Measurements from ENCODE around the gene CLEC10A. TPM values are rescaled to one million over a fixed set of nuclear protein-coding genes. Genes with fewer than 3 reads are reported as not detected.

CLEC10A gene
- not detected in 2 replicates for total RNA-seq

GRCh38 chr17:7079581-7080455 lies at the start of gene CLEC10A:
Gene CLEC10A (minus strand): TSS chr17:7080251. CDS start chr17:7078812, 1,439 bp downstream.

DNA sequence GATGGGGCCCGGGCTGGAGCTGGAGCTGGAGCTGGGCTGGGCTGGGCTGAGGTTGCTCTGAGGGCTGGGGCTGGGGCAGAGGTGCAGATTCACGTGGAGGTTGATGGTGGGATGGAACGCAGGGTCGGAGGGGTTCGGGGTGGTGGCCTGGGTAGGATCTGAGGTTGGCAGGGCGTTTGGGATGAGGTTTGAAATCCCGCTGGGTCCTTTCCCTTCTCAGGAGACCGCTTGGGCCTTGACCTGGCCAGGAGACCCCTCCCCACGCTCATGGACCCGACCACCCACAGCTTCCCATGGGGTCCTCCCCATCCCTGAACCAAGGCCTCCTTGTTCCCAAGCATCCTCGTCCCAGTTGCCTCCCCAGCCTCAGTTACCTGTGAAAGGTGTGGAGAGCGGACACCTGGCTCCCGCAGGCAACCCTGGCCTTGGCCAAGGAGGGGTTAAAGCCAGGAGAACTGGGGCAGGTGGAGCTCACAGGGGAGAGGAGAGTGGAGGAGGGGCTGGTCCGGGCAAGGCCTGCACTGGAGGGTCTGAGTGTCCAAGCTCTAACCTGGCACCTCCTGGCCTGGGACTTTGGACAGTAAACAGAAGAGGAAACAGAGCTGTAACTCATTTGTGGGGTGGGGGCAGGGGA lies 34.3 kb upstream of the CLEC10A start, which contains the start of gene ASGR2:
Gene ASGR2, minus strand, starts transcription at position 582 of the 634 bp plus-strand sequence. CDS start 582 bp downstream, outside the sequence.

DNA sequence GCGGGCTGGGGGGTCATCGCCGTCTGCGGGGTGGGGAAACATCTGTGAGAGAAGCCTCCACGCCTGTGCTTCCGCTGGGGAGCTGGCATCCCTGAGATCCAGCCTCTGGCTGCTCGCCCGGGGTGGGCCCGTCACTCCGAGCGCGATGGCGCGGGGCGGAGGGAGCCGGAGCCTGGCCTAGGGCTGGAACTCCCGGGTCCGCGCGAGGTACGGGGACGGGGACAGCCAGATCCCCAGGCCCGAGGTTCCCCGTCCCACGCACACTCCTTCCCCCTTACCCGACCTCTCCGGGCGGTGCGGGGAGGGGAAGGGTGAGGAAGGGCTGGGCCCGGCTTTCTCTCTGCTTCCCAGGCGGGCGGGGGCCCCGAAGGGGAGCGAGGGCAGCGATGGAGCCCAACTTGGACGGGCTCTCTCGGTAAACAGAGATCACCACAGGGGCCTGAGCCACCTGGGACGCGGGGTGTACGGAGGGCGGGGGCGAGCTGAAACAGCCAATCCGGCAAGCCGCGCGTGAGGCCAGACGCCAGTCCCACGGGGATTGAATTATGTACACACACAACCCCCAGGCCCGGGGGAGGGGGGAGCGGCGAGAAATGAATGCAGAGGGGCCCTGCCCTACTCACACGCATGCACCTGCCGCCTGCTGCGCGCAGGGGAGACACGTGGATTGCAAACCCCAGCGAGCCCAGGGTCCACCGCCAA lies 36.4 kb downstream of the CLEC10A start, which contains the start of gene SLC16A11:
Gene SLC16A11, minus strand, starts transcription at position 596 of the 702 bp plus-strand sequence. Its CDS starts 579 bp downstream, at position 17.

DNA sequence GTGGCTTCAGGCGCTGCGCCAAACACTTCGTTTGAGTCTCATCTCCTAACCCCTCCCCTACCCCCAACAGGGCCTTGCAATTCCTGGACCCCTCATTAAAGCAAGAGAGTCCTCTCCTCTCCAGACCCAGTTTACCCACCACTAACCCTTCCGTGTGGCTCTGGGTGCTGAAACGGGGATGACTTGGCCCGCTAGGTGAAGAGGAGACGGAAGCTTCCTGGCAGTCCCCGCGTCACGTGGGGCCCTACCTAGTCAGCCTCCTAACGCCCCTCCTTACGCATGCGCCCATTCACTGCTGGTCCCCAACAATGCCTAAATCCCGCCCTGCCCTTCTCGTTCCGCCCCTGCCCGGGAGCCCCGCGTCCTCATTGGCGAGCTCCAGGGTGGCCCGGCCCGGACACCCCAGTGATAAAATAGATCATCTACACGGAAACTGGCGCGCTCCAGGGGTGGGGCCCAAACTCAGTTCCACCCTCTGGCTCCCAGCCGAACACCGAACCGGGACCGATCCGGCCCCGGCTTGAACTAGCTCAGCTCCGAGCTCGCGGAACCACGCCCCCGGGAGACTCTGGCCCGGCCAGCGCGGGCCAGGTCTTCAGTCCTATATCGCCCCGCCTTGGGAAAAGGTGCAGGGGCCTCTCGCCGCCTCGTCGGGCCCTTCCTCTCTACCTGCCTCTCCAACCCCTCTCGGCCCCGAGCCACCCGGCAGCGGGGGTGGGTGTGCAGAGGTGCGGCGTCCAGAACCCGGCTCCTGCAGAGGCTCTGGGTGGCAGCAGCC lies 44.3 kb downstream of the CLEC10A start, which contains the start of gene SLC16A13:
Gene SLC16A13, plus strand, starts transcription at position 425 of the 778 bp plus-strand sequence. CDS start 368 bp downstream, outside the sequence.

Other genes with a start within 250 kb of the CLEC10A start
- not detected in 2 replicates for gene TEKT1, start 248.5 kb downstream of the CLEC10A start, total RNA-seq
- 0.75 TPM in 1 of 2 replicates, not detected in the other for gene ALOX12, start 84.2 kb downstream of the CLEC10A start, total RNA-seq
- gene RNASEK, start 67.6 kb downstream of the CLEC10A start, total RNA-seq: 22.7 and 29.7 TPM in 2 replicates
- 0.11 and 0.50 TPM in 2 replicates for gene BCL6B, start 57.2 kb downstream of the CLEC10A start, total RNA-seq
- gene SLC16A13, start 44.2 kb downstream of the CLEC10A start, total RNA-seq: 1.00 and 1.7 TPM in 2 replicates
- 0.11 and 0.12 TPM in 2 replicates for gene SLC16A11, start 36.2 kb downstream of the CLEC10A start, total RNA-seq
- gene ASGR2, start 34.6 kb upstream of the CLEC10A start, total RNA-seq: not detected in 2 replicates
- gene ASGR1, start 99.1 kb upstream of the CLEC10A start, total RNA-seq: 1.3 and 1.4 TPM in 2 replicates
- gene DLG4, start 139.6 kb upstream of the CLEC10A start, total RNA-seq: 15.9 and 19.2 TPM in 2 replicates
- gene ACADVL, start 139.7 kb upstream of the CLEC10A start, total RNA-seq: 162 and 238 TPM in 2 replicates
- gene DVL2, start 154.3 kb upstream of the CLEC10A start, total RNA-seq: 95.3 and 99.5 TPM in 2 replicates
- gene PHF23, start 159.2 kb upstream of the CLEC10A start, total RNA-seq: 42.5 and 45.5 TPM in 2 replicates
- 74.6 and 149 TPM in 2 replicates for gene GABARAP, start 162.2 kb upstream of the CLEC10A start, total RNA-seq
- 25.7 and 27.9 TPM in 2 replicates for gene CTDNEP1, start 171.5 kb upstream of the CLEC10A start, total RNA-seq
- 33.0 and 35.5 TPM in 2 replicates for gene ELP5, start 172.0 kb upstream of the CLEC10A start, total RNA-seq
- gene CLDN7, start 182.2 kb upstream of the CLEC10A start, total RNA-seq: 2.1 and 4.5 TPM in 2 replicates
- gene SLC2A4, start 201.5 kb upstream of the CLEC10A start, total RNA-seq: under 0.01 TPM in 2 replicates
- under 0.01 TPM in 2 replicates for gene YBX2, start 214.4 kb upstream of the CLEC10A start, total RNA-seq
- 450 and 1,318 TPM in 2 replicates for gene EIF5A, start 227.4 kb upstream of the CLEC10A start, total RNA-seq
- gene GPS2, start 235.1 kb upstream of the CLEC10A start, total RNA-seq: 34.6 and 43.2 TPM in 2 replicates
- 24.0 and 32.6 TPM in 2 replicates for gene NEURL4, start 249.1 kb upstream of the CLEC10A start, total RNA-seq